Thoracic aorta (tissue), 2 donors: ENCODE measurements around the gene RIC3. TPM values are rescaled to one million over a fixed set of nuclear protein-coding genes. Genes with fewer than 3 reads are reported as not detected.

Experiments
- ATAC-seq: fragments of 150-250 bp; one replicate; pipeline ENCODE4 v1.8.0; 2017; ENCODE audit warnings: low read depth; ENCODE audit not compliant: insufficient number of reproducible peaks, low FRiP score
- DNase-seq: peaks from one replicate; pipeline ENCODE4 v3.0.0-alpha.2; 2020; ENCODE audit warnings: low spot score
- H3K27ac ChIP-seq, 2 donors: fragments of 200-600 bp; sonication (generic); 1 replicate in 1 of 2; 2 replicates in 1 of 2; pipeline ENCODE4 v1.5.1; 2016; ENCODE audit warnings: mild to moderate bottlenecking in 2 of 2, moderate library complexity in 2 of 2
- H3K27me3 ChIP-seq: fragments of 200-600 bp; sonication (generic); replicated peaks from 2 replicates; pipeline ENCODE4 v1.6.0; 2016; ENCODE audit warnings: mild to moderate bottlenecking; ENCODE audit not compliant: insufficient read depth
- H3K36me3 ChIP-seq: fragments of 200-600 bp; sonication (generic); one replicate; pipeline ENCODE4 v1.5.1; 2016
- H3K4me1 ChIP-seq, 2 donors: fragments of 200-600 bp; sonication (generic); 1 replicate in 1 of 2; 2 replicates in 1 of 2; pipeline versions ENCODE4 v1.5.1 to v1.6.0; 2016; ENCODE audit warnings: low read depth in 2 of 2, mild to moderate bottlenecking in 1 of 2; ENCODE audit not compliant: control insufficient read depth in 1 of 2
- H3K4me3 ChIP-seq: fragments of 200-600 bp; sonication (generic); 2 replicates; pipeline ENCODE4 v1.5.1; 2016; ENCODE audit warnings: mild to moderate bottlenecking
- H3K9me3 ChIP-seq: fragments of 200-600 bp; sonication (generic); 2 replicates; pipeline ENCODE4 v1.5.1; 2016
- total RNA-seq, 2 donors: library from RNA; depleted of rRNA; stranded (reverse); fragments of >200 nt; gene quantifications; one replicate each; pipeline versions ENCODE4 v1.1.0 to v1.2.3, GENCODE V29; 2016
- TF ChIP-seq, protein P1 (sequence below): fragments of 200-600 bp; sonication (generic); IDR thresholded peaks from one replicate; pipeline ENCODE4 v1.5.1; 2019; ENCODE audit warnings: antibody characterized with exemption

RIC3 gene
- total RNA-seq, 2 donors from 2014 or later = 13.1 to 17.7 TPM

GRCh38 chr11:8059030-8059429 is 109.8 kb downstream of the RIC3 start:
- Histone ChIP-seq H3K36me3 (no peaks in the 10 kb centered on the region), H3K9me3 (no peaks in the 10 kb centered on the region), H3K27me3 (no peaks in the 10 kb centered on the region), H3K27ac (no peak overlapping the region), H3K4me1 (peaks cover 4 to 12% of the 10 kb centered on the region in 2 donors), H3K4me3 (no peak overlapping the region)
- TF ChIP-seq, protein P1, sequence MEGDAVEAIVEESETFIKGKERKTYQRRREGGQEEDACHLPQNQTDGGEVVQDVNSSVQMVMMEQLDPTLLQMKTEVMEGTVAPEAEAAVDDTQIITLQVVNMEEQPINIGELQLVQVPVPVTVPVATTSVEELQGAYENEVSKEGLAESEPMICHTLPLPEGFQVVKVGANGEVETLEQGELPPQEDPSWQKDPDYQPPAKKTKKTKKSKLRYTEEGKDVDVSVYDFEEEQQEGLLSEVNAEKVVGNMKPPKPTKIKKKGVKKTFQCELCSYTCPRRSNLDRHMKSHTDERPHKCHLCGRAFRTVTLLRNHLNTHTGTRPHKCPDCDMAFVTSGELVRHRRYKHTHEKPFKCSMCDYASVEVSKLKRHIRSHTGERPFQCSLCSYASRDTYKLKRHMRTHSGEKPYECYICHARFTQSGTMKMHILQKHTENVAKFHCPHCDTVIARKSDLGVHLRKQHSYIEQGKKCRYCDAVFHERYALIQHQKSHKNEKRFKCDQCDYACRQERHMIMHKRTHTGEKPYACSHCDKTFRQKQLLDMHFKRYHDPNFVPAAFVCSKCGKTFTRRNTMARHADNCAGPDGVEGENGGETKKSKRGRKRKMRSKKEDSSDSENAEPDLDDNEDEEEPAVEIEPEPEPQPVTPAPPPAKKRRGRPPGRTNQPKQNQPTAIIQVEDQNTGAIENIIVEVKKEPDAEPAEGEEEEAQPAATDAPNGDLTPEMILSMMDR = no peak
- no peak for DNase-seq
- no peak for ATAC-seq

GRCh38 chr11:8058216-8058615 is 110.6 kb downstream of the RIC3 start:
- DNase-seq (no peak), ATAC-seq (no peak)
- no peak overlapping the region for H3K4me3 ChIP-seq
- peaks cover 0 to 4% of the 10 kb centered on the region in 2 donors for H3K4me1 ChIP-seq
- no peaks in the 10 kb centered on the region for H3K9me3 ChIP-seq
- no peak overlapping the region for H3K27ac ChIP-seq
- H3K36me3 ChIP-seq = no peaks in the 10 kb centered on the region
- no peaks in the 10 kb centered on the region for H3K27me3 ChIP-seq
- TF ChIP-seq, protein P1 = no peak

DNA sequence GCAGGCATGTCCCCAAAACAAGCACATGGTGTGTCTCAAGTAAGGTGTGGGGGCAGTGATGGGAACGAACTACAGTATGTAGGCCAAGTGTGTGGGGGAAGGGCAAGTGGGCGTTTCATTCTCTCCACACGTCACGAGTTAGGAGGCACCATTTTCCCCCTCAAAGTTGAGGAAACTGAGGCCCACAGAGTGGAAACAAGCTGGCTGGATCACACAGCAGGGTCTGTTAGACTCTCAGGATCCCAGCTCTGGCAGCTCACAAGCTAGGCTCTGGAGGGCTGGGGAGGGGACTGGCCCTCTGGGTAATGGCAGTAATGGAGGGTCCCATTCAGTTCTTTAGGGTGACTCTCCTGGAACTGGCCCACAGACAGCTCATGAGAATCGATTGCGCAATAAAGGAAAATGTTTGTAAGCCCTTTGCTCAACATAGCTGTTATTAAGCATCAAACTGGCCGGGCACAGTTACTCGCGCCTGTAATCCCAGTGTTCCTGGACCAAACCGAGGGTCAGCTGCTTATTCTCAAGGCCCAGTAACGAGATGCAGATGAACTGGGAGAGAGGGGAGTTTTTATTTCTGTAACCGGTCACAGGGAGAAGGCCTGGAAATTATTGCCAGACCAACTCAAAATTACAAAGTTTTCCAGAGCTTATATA is 111.9 kb downstream of the RIC3 start:
- no peaks in the 10 kb centered on the region for H3K36me3 ChIP-seq
- H3K27me3 ChIP-seq = no peaks in the 10 kb centered on the region
- no peak for ATAC-seq
- DNase-seq = no peak
- no peaks in the 10 kb centered on the region for H3K9me3 ChIP-seq
- H3K27ac ChIP-seq = no peak overlapping the region
- TF ChIP-seq, protein P1 = no peak
- H3K4me3 ChIP-seq = no peak overlapping the region
- H3K4me1 ChIP-seq = no peaks in the 10 kb centered on the region

Other genes with a start within 250 kb of the RIC3 start
- gene OR10A6, start 237.8 kb downstream of the RIC3 start, total RNA-seq = not detected
- not detected for gene OR10A3, start 227.3 kb downstream of the RIC3 start, total RNA-seq
- under 1 TPM in 1 of 2 donors, not detected in 1; 0.14 TPM for gene NLRP10, start 203.6 kb downstream of the RIC3 start, total RNA-seq
- 100 to 1,000 TPM; 125 to 166 TPM for gene EIF3F, start 181.7 kb downstream of the RIC3 start, total RNA-seq
- 1 to 10 TPM; 6.9 to 8.9 TPM for gene TUB, start 87.8 kb downstream of the RIC3 start, total RNA-seq
- not detected for gene LMO1, start 94.9 kb upstream of the RIC3 start, total RNA-seq